ENCODE measurements around the gene NPIPB6. TPM values are rescaled to one million over a fixed set of nuclear protein-coding genes. Genes with fewer than 3 reads are reported as not detected.
A peak's percentile ranks its signal among the peaks of the same experiment; 100 is the strongest.
"Not testable (repeated sequence)": the region's sequence is repeated elsewhere in the genome, so short reads cannot be mapped to it uniquely, and the experiment has no call there.

NPIPB6 gene
- total RNA-seq, result 3.3 TPM

GRCh38 chr16:28363408-28363807, at the start of gene NPIPB6:
Gene NPIPB6, minus strand, starts transcription at chr16:28363508. Its CDS starts 686 bp downstream, at chr16:28362822.
- DNase-seq (ENCODE audit: low spot score), result not testable (repeated sequence)

GRCh38 chr16:28403220-28404072, 40.1 kb upstream of the NPIPB6 start, which contains the start of gene EIF3CL:
Gene EIF3CL, minus strand, starts transcription at chr16:28403841. Its CDS starts 223 bp downstream, at chr16:28403618.
- not testable (repeated sequence) for DNase-seq (ENCODE audit: low spot score)

- not testable (repeated sequence) for DNase-seq (ENCODE audit: low spot score)
Measured at GRCh38 chr16:28392054-28392453, 28.7 kb upstream of the NPIPB6 start.

- not testable (repeated sequence) for DNase-seq (ENCODE audit: low spot score)
Measured at GRCh38 chr16:28382177-28382867, 19.0 kb upstream of the NPIPB6 start.

GRCh38 chr16:28377822-28378221, 14.5 kb upstream of the NPIPB6 start:
- DNase-seq (ENCODE audit: low spot score), result not testable (repeated sequence)

- DNase-seq (ENCODE audit: low spot score), result not testable (repeated sequence)
Measured at GRCh38 chr16:28377108-28377625, 13.9 kb upstream of the NPIPB6 start.

GRCh38 chr16:28375115-28375514, 11.8 kb upstream of the NPIPB6 start:
- not testable (repeated sequence) for DNase-seq (ENCODE audit: low spot score)

GRCh38 chr16:28374281-28374680, 11.0 kb upstream of the NPIPB6 start:
- DNase-seq (ENCODE audit: low spot score), result not testable (repeated sequence)

GRCh38 chr16:28367926-28368325, 4.6 kb upstream of the NPIPB6 start:
- DNase-seq (ENCODE audit: low spot score), result not testable (repeated sequence)

- not testable (repeated sequence) for DNase-seq (ENCODE audit: low spot score)
Measured at GRCh38 chr16:28364268-28365173, 1.2 kb upstream of the NPIPB6 start.

- not testable (repeated sequence) for DNase-seq (ENCODE audit: low spot score)
Measured at GRCh38 chr16:28362600-28362999, 708 bp downstream of the NPIPB6 start.

- DNase-seq (ENCODE audit: low spot score), result not testable (repeated sequence)
Measured at GRCh38 chr16:28338230-28338629, 25.1 kb downstream of the NPIPB6 start.

GRCh38 chr16:28336940-28337710, 26.2 kb downstream of the NPIPB6 start:
- not testable (repeated sequence) for DNase-seq (ENCODE audit: low spot score)

- DNase-seq (ENCODE audit: low spot score), result not testable (repeated sequence)
Measured at GRCh38 chr16:28335678-28336077, 27.6 kb downstream of the NPIPB6 start.

GRCh38 chr16:28332632-28333031, 30.7 kb downstream of the NPIPB6 start:
- not testable (repeated sequence) for DNase-seq (ENCODE audit: low spot score)

- DNase-seq (ENCODE audit: low spot score), result not testable (repeated sequence)
Measured at GRCh38 chr16:28330981-28331380, 32.3 kb downstream of the NPIPB6 start.

GRCh38 chr16:28330232-28330631, 33.1 kb downstream of the NPIPB6 start:
- not testable (repeated sequence) for DNase-seq (ENCODE audit: low spot score)

- peak; percentile 38 for DNase-seq (ENCODE audit: low spot score)
Measured at GRCh38 chr16:28326881-28327610, 36.3 kb downstream of the NPIPB6 start.

- DNase-seq (ENCODE audit: low spot score), result no peak
Measured at GRCh38 chr16:28324887-28325279, 38.4 kb downstream of the NPIPB6 start.
